HG03064 (cell line): ENCODE measurements around the gene VPREB1.
"Not testable (repeated sequence)": the region's sequence is repeated elsewhere in the genome, so short reads cannot be mapped to it uniquely, and the experiment has no call there.

Source experiments
- ATAC-seq: cut with Tn5 transposase; IDR thresholded peaks from one replicate; pipeline ENCODE4 v1.9.1; 2021; ENCODE audit warnings: low read depth; ENCODE audit not compliant: unreplicated experiment

VPREB1 gene

DNA sequence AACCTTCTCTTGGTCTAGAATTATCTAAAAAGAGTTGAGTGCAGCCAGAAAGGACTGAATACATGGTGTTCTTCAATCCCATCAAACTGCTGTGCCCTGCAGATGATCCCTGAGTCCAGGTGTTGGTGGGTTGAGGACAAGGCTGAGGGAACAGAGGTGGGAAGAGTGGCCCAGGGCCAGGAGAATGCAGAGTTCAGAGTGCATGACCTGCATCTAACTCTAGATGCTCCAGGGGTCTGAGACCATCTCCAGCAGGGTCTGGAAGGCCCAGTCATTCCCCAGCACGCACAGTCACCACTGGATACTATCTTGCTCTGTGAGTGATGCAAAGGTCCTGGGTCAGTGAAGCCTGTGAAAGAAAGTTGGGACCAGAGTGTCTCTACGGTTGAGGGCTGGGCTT lies 2.1 kb upstream of the VPREB1 start:
- no peak for ATAC-seq

DNA sequence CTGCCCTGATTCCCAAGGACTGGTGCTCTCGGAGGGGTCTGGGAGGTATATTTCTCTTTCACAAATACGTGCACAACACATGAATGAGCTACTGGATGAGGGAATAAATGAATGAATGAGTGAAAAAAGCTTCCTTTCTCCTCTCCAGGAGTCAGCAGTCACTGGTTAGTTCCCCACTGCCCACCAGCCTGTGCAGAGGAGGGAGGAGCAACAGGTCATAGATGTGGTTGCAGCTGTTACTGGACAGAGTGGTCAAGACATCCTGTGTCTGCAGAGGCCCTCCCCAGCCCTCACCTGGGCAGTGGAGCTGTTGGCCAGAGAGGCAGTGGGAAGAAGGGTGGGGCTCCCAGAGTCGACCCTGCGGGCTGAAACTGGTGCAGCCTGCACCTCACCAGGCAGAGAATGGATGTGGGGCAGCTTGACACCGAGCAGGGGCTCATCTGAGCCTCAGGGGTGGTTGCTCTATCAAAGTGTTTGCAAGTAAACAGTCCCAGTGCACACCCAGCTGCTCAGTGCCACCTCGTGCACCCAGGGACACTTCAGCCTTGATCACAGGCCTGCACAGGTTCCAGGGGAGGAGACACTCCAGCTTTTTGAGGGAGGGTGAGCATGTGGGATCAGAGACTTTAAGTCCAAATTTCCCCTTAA lies 1.4 kb upstream of the VPREB1 start:
- ATAC-seq: no peak

DNA sequence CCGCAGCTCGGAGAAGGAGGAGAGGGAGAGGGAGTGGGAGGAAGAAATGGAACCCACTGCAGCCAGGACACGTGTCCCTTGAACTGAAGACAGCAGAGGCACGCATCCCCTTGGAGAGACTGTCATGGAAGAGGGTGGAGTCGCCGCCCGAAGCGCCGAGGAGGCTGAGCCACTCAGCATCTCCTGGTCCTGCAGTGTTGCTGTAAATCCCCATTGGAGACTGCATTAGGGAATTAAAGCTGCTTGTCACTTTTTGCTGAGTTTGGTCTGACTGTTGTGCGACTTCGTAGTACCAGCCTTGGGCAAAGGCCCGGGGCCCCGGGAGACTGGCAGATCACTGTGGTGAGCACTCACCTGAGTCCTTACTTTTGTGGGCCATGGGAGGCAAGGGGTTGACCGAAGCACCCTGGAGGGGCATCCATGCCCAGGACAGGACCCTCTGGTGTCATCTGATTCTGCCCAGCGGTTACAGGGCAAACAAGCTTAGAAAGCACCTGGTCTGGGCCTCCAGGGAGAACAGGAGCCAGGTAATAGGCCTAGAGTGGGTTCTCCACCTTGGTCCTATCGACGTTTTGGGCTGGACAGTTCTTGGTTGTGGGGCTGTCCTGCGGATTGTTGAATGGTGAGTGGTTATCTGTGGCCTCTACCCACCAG lies 797 bp downstream of the VPREB1 start:
- no peak for ATAC-seq

DNA sequence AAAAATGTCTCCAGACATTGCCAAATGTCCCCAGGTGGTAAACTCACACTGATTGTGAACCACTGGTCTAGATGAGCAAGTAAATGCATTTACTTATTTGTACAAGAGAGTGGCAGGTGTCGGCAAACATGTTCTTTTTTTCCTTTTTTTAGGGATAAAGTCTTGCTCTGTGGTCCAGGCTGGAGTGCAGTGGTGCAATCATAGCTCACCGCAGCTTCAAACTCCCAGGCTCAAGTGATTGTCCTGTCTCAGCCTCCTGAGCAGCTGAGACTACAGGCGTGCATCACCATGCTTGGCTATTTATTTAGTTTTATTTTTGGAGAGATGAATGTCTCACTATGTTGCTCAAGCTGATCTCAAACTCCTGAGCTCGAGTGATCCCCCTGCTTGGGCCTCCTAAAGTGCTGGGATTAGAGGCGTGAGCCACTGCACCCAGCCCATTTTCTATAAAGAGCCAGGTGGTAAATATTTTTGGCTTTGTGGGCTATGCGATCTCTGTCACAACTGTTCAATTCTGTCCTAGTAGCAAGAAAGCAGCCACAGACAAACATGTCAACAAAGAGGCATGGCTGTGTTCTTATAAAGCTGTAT lies 1.4 kb downstream of the VPREB1 start:
- ATAC-seq: no peak

DNA sequence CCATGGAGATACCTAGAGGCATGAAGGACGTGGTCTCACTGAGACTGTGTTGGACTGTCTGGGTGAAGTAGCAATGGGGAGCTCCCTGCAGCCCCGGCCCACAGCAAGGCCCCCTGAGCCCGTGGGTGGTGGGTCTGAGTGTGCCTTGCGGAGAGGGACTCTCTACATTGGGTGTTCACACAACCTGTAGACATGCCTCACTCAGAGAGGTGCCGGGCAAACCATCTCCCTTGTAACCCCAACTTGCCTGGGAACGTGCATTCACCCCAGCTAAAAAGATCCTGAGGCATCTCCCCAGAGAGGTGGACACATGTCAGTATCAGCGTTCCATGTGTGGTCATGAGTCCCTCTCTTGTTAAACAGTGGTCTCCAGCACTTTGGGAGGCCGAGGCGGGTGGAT lies 2.1 kb downstream of the VPREB1 start:
- no peak for ATAC-seq

DNA sequence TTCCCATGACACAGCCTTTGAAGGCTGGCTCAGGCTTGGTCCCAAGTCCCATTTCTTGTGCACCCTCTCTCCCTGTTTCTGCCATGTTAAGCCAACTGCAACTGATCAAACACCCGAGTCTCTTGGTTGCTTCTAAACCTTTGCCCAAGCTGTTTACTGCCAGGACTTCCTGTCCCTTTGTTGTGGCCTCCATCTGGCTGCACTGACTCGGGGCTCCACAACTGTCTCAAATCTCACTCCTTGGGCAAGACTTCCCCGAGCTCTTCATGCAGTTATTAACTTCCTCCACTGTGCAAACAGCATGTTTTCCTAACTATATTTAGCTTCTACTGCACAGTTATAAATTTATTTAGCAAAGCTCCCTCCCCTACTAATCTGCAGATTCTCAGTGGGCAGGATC lies 4.3 kb downstream of the VPREB1 start:
- ATAC-seq: no peak

DNA sequence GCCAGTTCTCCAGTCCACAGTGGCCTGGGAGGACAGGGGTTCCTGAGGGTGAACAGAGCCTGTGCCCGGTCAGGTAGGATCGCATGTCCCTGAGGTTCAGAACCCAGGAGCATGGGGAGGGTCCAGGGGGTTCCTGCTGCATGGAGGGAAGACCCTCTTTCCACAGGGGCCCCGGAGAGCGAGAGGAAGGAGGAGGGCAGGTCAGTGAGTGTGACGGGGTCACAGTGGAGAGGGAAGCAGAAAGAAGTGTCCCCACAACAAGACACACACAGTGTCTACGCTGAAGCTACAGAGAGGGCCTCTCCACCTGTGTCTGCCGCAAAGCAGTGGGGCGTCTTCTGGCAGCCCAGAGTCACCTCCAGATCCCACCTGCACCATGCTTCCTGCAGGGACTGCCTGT lies 6.1 kb downstream of the VPREB1 start:
- not testable (repeated sequence) for ATAC-seq

DNA sequence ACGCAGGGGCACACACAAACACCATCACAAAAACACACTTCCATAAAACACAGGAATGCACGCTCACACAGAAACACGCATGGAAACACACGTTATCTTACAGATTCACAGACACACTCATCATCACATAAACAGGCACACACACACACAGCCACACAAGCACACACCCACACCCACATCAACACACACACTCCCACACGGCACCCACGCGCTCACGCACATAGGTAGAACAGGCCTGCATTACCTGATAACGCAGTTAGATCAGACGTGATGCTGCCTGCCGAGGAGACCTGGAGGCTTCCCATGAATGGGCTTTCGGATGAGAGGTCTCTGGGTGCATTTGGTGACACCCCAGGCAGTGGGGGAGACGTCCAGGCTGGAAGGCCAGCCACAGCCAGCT lies 11.5 kb downstream of the VPREB1 start:
- not testable (repeated sequence) for ATAC-seq

DNA sequence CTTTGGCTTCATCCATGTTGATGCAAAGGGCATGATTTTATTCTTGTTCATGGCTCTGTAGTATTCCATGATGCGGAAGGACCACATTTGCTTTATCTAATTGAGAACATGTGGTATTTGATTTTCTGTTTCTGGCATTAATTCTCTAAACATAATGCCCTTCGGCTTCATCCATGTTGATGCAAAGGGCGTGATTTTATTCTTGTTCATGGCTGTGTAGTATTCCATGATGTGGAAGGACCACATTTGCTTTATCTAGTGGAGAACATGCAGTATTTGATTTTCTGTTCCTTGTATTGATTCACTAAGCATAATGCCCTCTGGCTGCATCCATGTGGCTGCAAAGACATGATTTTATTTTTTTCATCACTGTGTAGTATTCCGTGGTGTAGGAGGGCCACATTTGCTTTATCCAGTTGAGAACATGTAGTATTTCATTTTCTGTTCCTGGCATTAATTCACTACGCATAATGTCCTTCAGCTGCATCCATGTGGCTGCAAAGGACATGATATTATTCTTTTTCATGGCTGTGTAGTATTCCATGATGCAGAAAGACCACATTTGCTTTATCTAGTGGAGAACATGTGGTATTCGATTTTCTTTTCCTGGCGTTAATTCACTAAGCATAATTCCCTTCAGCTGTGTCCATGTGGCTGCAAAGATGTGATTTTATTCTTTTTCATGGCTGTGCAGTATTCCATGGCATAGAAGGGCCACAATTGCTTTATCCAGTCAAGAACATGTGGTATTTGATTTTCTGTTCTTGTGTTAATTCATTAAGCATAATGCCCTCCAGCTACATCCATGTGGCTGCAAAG lies 14.2 kb downstream of the VPREB1 start:
- not testable (repeated sequence) for ATAC-seq

DNA sequence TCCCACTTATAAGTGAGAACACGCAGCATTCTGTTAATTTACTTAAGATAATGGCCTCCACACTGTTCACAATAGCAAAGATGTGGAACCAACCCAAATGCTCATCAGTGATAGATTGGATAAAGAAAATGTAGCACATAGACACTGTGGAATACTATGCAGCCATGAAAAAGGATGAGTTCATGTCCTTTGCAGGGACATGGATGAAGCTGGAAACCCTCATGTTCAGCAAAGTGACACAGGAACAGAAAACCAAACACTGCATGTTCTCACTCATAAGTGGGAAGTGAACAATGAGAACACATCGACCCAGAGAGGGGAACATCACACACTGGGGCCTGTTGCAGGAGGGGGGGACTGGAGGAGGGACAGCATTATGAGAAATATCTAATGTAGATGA lies 15.6 kb downstream of the VPREB1 start:
- ATAC-seq: not testable (repeated sequence)

DNA sequence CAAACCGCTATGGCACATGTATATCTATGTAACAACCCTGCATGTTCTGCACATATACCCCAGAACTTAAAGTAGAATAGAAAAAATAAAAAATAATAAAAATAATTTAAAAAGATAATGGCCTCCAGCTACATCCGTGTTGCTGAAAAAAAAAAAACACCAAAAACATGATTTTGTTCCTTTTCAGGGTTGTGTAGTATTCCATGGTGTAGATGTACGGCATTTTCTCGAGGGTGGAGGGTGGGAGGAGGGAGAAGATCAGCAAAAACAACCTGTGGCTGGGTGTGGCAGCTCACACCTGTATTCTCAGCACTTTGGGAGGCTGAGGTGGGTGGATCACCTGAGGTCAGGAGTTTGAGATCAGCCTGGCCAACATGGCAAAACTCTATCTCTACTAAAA lies 16.0 kb downstream of the VPREB1 start:
- not testable (repeated sequence) for ATAC-seq

DNA sequence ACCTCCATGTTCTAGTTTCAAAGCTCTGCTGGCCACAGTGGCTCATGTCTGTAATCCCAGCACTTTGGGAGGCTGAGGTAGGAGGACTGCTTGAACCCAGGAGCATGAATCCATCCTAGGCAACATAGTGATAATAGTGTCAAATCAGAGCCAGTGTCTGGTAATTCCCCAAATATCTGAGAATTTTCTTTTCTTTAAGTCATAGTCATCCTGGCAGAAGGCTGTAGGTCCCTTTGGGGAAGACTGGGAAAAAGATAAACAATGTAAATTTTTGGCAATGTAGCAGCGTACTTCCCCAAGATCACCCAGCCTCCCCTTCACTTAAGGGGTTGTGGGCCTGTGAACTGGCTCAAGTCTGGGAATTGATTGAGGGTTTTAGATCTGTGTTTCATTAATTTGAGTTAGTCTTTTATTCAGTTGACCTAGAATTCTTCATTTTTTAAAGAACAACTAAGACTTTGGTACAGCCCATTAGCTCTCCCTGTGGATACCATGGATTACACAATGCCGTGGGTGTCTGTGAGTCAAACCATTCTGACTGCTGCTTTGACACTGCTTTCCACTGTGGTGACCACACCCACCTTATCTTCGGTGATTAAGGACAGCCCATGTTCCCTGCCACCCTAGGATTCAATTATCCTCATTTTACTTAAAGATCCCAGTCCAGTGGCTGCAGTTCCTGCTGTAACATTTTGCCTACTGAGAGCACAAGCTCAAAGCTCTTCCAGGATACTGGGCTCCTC lies 17.9 kb downstream of the VPREB1 start:
- ATAC-seq: not testable (repeated sequence)

DNA sequence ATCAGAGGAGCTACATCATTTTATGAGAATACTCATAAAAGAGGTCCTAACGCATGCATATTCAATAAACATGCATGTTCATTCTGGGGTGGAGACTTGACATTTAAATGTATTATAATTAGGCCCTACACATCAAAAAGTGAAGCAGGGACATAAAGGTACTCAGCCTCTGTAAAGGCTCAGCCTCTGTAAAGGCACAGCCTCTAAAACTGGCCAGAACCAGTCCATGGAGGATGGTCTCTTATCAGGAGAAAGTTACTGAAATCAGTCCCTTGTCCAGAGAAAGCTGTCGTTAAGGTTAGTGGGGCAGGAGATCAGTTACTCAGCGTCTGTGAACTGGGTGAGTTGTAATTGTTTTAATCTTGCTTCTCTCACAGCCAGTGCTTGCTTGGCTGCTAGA lies 19.2 kb downstream of the VPREB1 start:
- ATAC-seq: not testable (repeated sequence)

DNA sequence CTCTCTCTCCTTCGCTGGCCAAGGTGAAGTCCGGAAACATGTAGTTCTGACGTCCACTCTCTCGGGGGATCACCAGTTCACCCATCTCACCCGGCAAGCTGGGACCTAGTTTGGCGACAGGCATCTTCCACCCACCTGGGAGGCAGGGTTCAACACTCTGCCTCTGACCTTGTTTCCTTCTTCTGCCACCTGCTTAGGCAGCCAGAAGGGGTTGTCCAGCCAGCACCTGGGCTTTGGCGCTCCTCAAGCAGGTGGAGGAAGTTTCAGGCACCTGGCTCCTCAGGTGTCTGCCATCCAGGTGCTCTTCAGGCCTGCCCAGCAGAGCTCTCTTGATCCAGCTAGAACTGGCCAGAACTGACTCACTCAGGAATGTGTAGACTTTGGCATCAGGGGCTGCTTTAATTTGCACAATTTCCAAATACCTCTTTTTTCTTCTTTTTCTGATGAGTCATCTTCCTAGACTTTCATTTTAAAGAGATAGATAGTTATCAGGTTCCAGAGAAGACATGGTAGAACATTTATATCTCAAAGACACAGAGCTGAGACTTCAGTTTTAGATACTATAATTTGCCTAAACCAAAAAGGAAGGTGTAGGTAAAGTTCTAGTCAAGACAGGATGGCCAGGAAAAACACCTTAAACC lies 25.6 kb downstream of the VPREB1 start:
- ATAC-seq: not testable (repeated sequence)

DNA sequence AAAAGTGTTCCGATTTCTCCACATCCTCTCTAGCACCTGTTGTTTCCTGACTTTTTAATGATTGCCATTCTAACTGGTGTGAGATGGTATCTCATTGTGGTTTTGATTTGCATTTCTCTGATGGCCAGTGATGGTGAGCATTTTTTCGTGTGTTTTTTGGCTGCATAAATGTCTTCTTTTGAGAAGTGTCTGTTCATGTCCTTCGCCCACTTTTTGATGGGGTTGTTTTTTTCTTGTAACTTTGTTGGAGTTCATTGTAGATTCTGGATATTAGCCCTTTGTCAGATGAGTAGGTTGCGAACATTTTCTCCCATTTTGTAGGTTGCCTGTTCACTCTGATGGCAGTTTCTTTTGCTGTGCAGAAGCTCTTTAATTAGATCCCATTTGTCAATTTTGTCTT lies 32.8 kb downstream of the VPREB1 start:
- ATAC-seq: not testable (repeated sequence)

DNA sequence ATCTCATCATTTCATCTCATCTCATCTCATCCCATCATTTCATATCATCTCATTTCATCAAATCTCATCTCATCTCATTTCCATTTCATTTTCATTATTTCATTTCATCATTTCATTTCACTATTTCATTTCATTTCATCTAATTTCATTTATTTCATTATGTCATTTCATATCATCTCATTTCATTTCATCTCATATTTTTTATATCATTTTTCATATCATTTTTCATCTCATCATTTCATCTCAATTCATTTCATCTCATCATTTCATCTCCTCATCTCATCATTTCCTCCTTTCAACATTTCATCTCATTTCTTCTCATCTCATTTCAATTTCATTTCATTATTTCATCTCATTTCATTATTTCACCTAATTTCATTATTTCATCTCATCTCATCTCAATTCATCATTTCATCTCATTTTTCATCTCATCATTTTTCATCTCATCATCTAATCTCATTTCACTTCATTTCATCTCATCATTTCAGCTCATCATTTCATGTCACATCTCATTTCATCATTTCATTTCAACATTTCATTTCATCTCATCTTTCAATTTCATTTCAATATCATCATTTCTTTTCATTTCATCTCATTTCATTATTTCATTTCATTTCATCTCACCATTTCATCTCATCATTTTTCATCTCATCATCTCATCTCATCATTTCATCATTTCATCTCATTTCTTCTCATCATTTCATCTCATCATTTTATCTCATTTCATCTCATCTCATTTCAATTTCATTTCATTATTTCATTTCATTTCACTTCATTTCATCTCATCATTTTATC lies 40.6 kb downstream of the VPREB1 start:
- not testable (repeated sequence) for ATAC-seq

DNA sequence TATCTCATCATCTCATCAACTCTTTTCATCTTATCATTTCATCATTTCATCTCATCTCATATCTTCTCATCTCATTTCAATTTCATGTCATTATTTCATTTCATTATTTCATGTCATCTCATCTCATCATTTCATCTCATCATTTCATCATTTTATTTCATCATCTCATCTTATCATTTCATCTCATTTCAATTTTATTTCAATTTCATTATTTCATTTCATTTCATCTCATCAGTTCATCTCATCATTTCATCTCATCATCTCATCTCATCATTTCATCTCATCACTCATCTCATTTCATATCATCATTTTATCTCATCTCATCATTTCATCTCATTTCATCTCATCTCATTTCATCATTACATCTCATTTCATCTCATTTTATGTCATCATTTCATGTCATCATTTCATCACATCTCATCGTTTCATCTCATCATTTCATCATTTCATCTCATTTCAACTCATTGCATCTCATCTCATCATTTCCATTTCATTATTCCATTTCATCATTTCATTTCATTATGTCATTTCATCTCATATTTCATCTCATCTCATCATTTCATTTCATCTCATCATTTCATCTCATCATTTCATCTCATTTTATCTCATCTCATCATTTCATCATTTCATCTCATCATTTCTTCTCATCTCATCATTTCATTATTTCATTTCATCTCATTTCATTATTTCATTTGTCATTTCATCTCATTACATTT lies 42.0 kb downstream of the VPREB1 start:
- not testable (repeated sequence) for ATAC-seq

DNA sequence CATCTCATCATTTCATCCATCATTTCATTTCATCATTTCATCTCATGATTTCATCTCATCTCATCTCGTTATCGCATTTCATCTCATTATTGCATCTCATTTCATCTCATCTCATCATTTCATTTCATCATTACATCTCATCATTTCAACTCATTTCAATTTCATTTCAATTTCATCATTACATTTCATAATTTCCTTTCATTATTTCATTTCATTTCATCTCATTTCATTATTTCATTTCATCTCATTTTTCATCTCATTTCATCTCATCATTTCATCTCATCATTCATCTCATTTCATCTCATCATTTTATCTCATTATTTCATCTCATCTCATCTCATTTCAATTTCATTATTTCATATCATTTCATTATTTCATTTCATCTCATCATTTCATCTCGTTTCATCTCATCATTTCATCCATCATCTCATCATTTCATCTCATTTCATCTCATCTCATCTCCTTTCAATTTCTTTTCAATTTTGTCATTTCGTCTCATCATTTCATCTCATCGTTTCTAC lies 42.6 kb downstream of the VPREB1 start:
- ATAC-seq: not testable (repeated sequence)
